Mammary epithelial cell (primary cell): ENCODE results near the gene LRP10.

ENCODE experiments used
- CTCF ChIP-seq, 2 donors: IDR thresholded peaks in 1 of 2; conservative IDR thresholded peaks in 1 of 2; 2 replicates each; pipeline ENCODE4 v1.5.1; 2011 to 2012; ENCODE audit warnings: inconsistent platforms in 2 of 2, low read length in 2 of 2, mild to moderate bottlenecking in 2 of 2, control low read depth in 1 of 2, low read depth in 1 of 2; ENCODE audit not compliant: insufficient read depth in 1 of 2; ENCODE audit errors: extremely low read depth in 1 of 2
- EZH2 ChIP-seq: IDR thresholded peaks from 2 replicates; pipeline ENCODE4 v1.6.1; 2012; ENCODE audit warnings: low read length, inconsistent platforms, borderline replicate concordance

- TF ChIP-seq CTCF (conservative IDR thresholded peaks at IDR 0.05 in 1 of 2, IDR thresholded peaks at IDR 0.05 in 1 of 2; ENCODE audit: extremely low read depth in 1 of 2, insufficient read depth in 1 of 2, low read depth in 1 of 2, low read length in 2 of 2) (no peak), EZH2 (no peak)
Observed at GRCh38 chr14:22839159-22839779, 32.3 kb upstream of the LRP10 start.
